Pancreas (tissue), 10 donors: Measurements from ENCODE around the gene ISYNA1. TPM values are rescaled to one million over a fixed set of nuclear protein-coding genes. Genes with fewer than 3 reads are reported as not detected.
"Not testable (repeated sequence)": the region's sequence is repeated elsewhere in the genome, so short reads cannot be mapped to it uniquely, and the experiment has no call there.

ENCODE experiments used
- ATAC-seq, 4 donors: fragments of 200-7000 bp; cut with Tn5 transposase; one replicate each; pipeline versions ENCODE4 v1.8.0 to v1.9.1; 2020; ENCODE audit warnings: mild to moderate bottlenecking in 4 of 4, moderate library complexity in 4 of 4
- DNase-seq, 6 donors: peaks; one replicate each; pipeline ENCODE4 v3.0.0-alpha.2; 2020
- FAIRE-seq: peaks from 2 replicates; lab custom pipeline; 2012; peaks lifted over from hg19 to GRCh38; lab: Jason Lieb, UNC
- H3K27ac ChIP-seq, 4 donors: fragments of 200-600 bp; sonication (generic); 1 replicate in 3 of 4; 2 replicates in 1 of 4; pipeline versions ENCODE4 v1.5.0 to v1.8.0; 2020
- H3K27me3 ChIP-seq, 4 donors: fragments of 200-600 bp; one replicate each; pipeline ENCODE4 v1.8.0; 2021
- H3K36me3 ChIP-seq, 3 donors: fragments of 200-600 bp; sonication (generic) in 1 of 3; one replicate each; pipeline versions ENCODE4 v1.5.0 to v1.8.0; 2020 to 2021
- H3K4me1 ChIP-seq, 3 donors: fragments of 200-600 bp; one replicate each; pipeline ENCODE4 v1.8.0; 2021
- H3K4me3 ChIP-seq, 4 donors: fragments of 200-600 bp; sonication (generic) in 2 of 4; one replicate each; pipeline versions ENCODE4 v1.5.0 to v1.8.0; 2020 to 2021
- H3K9me3 ChIP-seq, 4 donors: fragments of 200-600 bp; one replicate each; pipeline ENCODE4 v1.8.0; 2021
- CTCF ChIP-seq, 4 donors: fragments of 200-600 bp; sonication (generic) in 3 of 4; IDR thresholded peaks; one replicate each; pipeline versions ENCODE4 v1.5.0 to v1.8.0; 2021; ENCODE audit warnings: antibody characterized with exemption in 4 of 4
- WGBS, 2 donors: extraction: QIAGEN DNeasy Blood & Tissue Kit; methylation state at CpG; one replicate each; pipeline ENCODE4 v1.1.7; 2013; 5-methylcytosine and 5-hydroxymethylcytosine counted together
- intact Hi-C, 3 donors: fragments of 100-400 bp; cut with DNase I; formaldehyde crosslinking; loops; one replicate each; pipeline versions ENCODE4 v1.11.1 to v1.14.2; 2022
- polyA plus RNA-seq, 2 donors: library from polyadenylated mRNA; stranded (reverse); fragments of 200-250 nt; gene quantifications; one replicate each; pipeline ENCODE4 v1.2.3, GENCODE V29; 2013
- total RNA-seq, 6 donors: library from RNA; stranded (reverse); fragmentation: NEBNext Ultra II Directional in 4 of 6; extraction: Animal tissue kit (Norgen Biotek cat#: 25700) in 4 of 6; gene quantifications; one replicate each; pipeline versions ENCODE4 v1.2.1 to v1.2.4, GENCODE V29; 2021 to 2023
- donor health status: healthy with polysubstance abuse.
- donor health status: DM: no; HTN: no; CAD: no; lungs with moderate emphysema.
- donor health status: DM: no; HTN: no; CAD: no.
- donor health status: control.
- donor health status: control.
- donor health status: Bipolar disorder and iron deficiency.
- donor health status: DM: yes; HTN: yes; CAD: no.
- donor health status: DM: no; HTN: no; CAD: no.
- donor health status: DM: no; HTN: no; CAD: no.
- donor health status: DM: yes; HTN: yes; CAD: no.

The ISYNA1 gene
- total and polyA plus RNA-seq, 8 donors, result 26.1 to 309 (median 48.2) TPM

GRCh38 chr19:18414504-18415177, 23.3 kb downstream of the ISYNA1 start:
- Histone ChIP-seq H3K36me3 (no peaks in the 10 kb centered on the region), H3K27me3 (no peaks in the 10 kb centered on the region), H3K4me3 (peak overlapping the region in 1 of 4 donors; percentile 14), H3K9me3 (no peaks in the 10 kb centered on the region), H3K27ac (peak overlapping the region in 1 of 4 donors; percentile 83), H3K4me1 (peaks cover 9 to 26% (median 12%) of the 10 kb centered on the region in 3 donors)
- FAIRE-seq (no peak), DNase-seq (peak in 2 of 6 donors; percentile 20 to 25), ATAC-seq (no peak)
- 41 to 50% methylated on average over 11 of the region's 11 CpGs for WGBS, 2 donors
- TF ChIP-seq CTCF (IDR thresholded peaks at IDR 0.05), result no peak
- intact Hi-C loops, result loop anchor here (5.0 kb wide), 1 partner anchor 67 kb away; no protein-coding TSS in a partner anchor

GRCh38 chr19:18412610-18413239, 25.2 kb downstream of the ISYNA1 start:
- FAIRE-seq, result no peak
- Histone ChIP-seq H3K9me3 (no peaks in the 10 kb centered on the region), H3K4me1 (peaks cover 8 to 15% (median 8%) of the 10 kb centered on the region in 3 donors), H3K27ac (no peak overlapping the region), H3K4me3 (no peak overlapping the region), H3K27me3 (no peaks in the 10 kb centered on the region), H3K36me3 (no peaks in the 10 kb centered on the region)
- ATAC-seq, result no peak
- TF ChIP-seq CTCF (IDR thresholded peaks at IDR 0.05), result no peak
- WGBS, 2 donors, result 60 to 64% methylated on average over 16 of the region's 16 CpGs
- peak in 2 of 6 donors; percentile 25 to 45 for DNase-seq
- intact Hi-C loops, result loop anchor here (5.0 kb wide), 1 partner anchor 65 kb away; no protein-coding TSS in a partner anchor

GRCh38 chr19:18408053-18408476, 29.9 kb downstream of the ISYNA1 start:
- Histone ChIP-seq H3K27ac (no peak overlapping the region), H3K36me3 (no peaks in the 10 kb centered on the region), H3K4me1 (no peaks in the 10 kb centered on the region), H3K4me3 (no peak overlapping the region), H3K9me3 (no peaks in the 10 kb centered on the region), H3K27me3 (no peaks in the 10 kb centered on the region)
- peak; percentile 17 to 67 (median 41) for TF ChIP-seq CTCF (IDR thresholded peaks at IDR 0.05)
- 38 to 44% methylated on average over 10 of the region's 10 CpGs for WGBS, 2 donors
- DNase-seq (peak in 3 of 6 donors; percentile 59 to 81 (median 64)), FAIRE-seq (no peak), ATAC-seq (peak; percentile 55 to 81 (median 73))
- intact Hi-C loops, result no loop called here

GRCh38 chr19:18406749-18407148, 31.2 kb downstream of the ISYNA1 start:
- ATAC-seq, result no peak
- Histone ChIP-seq H3K9me3 (no peaks in the 10 kb centered on the region), H3K4me3 (no peak overlapping the region), H3K27ac (no peak overlapping the region), H3K36me3 (no peaks in the 10 kb centered on the region), H3K27me3 (no peaks in the 10 kb centered on the region), H3K4me1 (no peaks in the 10 kb centered on the region)
- TF ChIP-seq CTCF (IDR thresholded peaks at IDR 0.05), result no peak
- intact Hi-C loops, result no loop called here
- DNase-seq, result no peak
- 86 to 91% methylated on average over 9 of the region's 9 CpGs for WGBS, 2 donors
- FAIRE-seq, result no peak

- DNase-seq, H3K27ac ChIP-seq, H3K36me3 ChIP-seq, H3K4me3 ChIP-seq, H3K27me3 ChIP-seq, H3K9me3 ChIP-seq, H3K4me1 ChIP-seq, ATAC-seq, intact Hi-C loops, FAIRE-seq: not testable (repeated sequence)
- WGBS, 2 donors, result 89 to 93% methylated on average over 11 of the region's 11 CpGs
Measured at GRCh38 chr19:18405754-18406153, 32.2 kb downstream of the ISYNA1 start.

- H3K4me1 ChIP-seq, DNase-seq, H3K27me3 ChIP-seq, intact Hi-C loops, FAIRE-seq, H3K4me3 ChIP-seq, H3K36me3 ChIP-seq, ATAC-seq, H3K9me3 ChIP-seq: not testable (repeated sequence)
- H3K27ac ChIP-seq, result peak overlapping the region in 3 of 4 donors; percentile 4 to 47 (median 33)
- 53 to 58% methylated on average over 18 of the region's 18 CpGs for WGBS, 2 donors
Measured at GRCh38 chr19:18402455-18403248, 35.3 kb downstream of the ISYNA1 start.
